Measurements from ENCODE around the gene SEMA5A. TPM values are rescaled to one million over a fixed set of nuclear protein-coding genes. Genes with fewer than 3 reads are reported as not detected.

Gene SEMA5A
- total RNA-seq, 4 donors from 2014 or later, result 2.4 to 129 (median 10.0) TPM

- H3K27ac ChIP-seq, result no peak overlapping the region
- no peak for DNase-seq
- no peaks in the 10 kb centered on the region for H3K9me3 ChIP-seq
- H3K27me3 ChIP-seq, result no peaks in the 10 kb centered on the region
- no peak for TF ChIP-seq POLR2A (IDR thresholded peaks at IDR 0.05)
- TF ChIP-seq CTCF (IDR thresholded peaks at IDR 0.05), result no peak
- intact Hi-C loops (cut with DNase I; ENCODE audit: low total_unique reads), result no loop called here
- no peak overlapping the region for H3K4me3 ChIP-seq
- H3K36me3 ChIP-seq, result peaks cover 0 to 4% of the 10 kb centered on the region in 2 donors
- H3K4me1 ChIP-seq, result no peaks in the 10 kb centered on the region
These were observed 430.8 kb downstream of the SEMA5A start for GRCh38 chr5:9115093-9115492.

- no peak for DNase-seq
- Histone ChIP-seq H3K27ac (no peak overlapping the region), H3K4me1 (no peaks in the 10 kb centered on the region), H3K27me3 (no peaks in the 10 kb centered on the region), H3K9me3 (no peaks in the 10 kb centered on the region), H3K4me3 (no peak overlapping the region), H3K36me3 (no peaks in the 10 kb centered on the region)
- TF ChIP-seq CTCF (IDR thresholded peaks at IDR 0.05) (no peak), POLR2A (IDR thresholded peaks at IDR 0.05) (no peak)
- intact Hi-C loops (cut with DNase I; ENCODE audit: low total_unique reads), result no loop called here
These were observed 433.2 kb downstream of the SEMA5A start for GRCh38 chr5:9112520-9113291.

- Histone ChIP-seq H3K4me1 (no peaks in the 10 kb centered on the region), H3K9me3 (no peaks in the 10 kb centered on the region), H3K36me3 (no peaks in the 10 kb centered on the region), H3K27me3 (no peaks in the 10 kb centered on the region), H3K27ac (no peak overlapping the region), H3K4me3 (no peak overlapping the region)
- no peak for TF ChIP-seq POLR2A (IDR thresholded peaks at IDR 0.05)
- no peak for TF ChIP-seq CTCF (IDR thresholded peaks at IDR 0.05)
- DNase-seq, result no peak
- intact Hi-C loops (cut with DNase I; ENCODE audit: low total_unique reads), result no loop called here
These were observed 437.7 kb downstream of the SEMA5A start for GRCh38 chr5:9108162-9108561.

GRCh38 chr5:9105851-9106250 lies 440.0 kb downstream of the SEMA5A start:
- Histone ChIP-seq H3K4me1 (no peaks in the 10 kb centered on the region), H3K36me3 (no peaks in the 10 kb centered on the region), H3K9me3 (no peaks in the 10 kb centered on the region), H3K27me3 (no peaks in the 10 kb centered on the region), H3K4me3 (no peak overlapping the region), H3K27ac (no peak overlapping the region)
- no peak for DNase-seq
- intact Hi-C loops (cut with DNase I; ENCODE audit: low total_unique reads), result no loop called here
- TF ChIP-seq CTCF (IDR thresholded peaks at IDR 0.05), result no peak
- no peak for TF ChIP-seq POLR2A (IDR thresholded peaks at IDR 0.05)

GRCh38 chr5:9104571-9105339 lies 441.1 kb downstream of the SEMA5A start:
- DNase-seq, result no peak
- TF ChIP-seq POLR2A (IDR thresholded peaks at IDR 0.05), result no peak
- no peak for TF ChIP-seq CTCF (IDR thresholded peaks at IDR 0.05)
- H3K27ac ChIP-seq, result no peak overlapping the region

More at GRCh38 chr5:9104571-9105339, 441.1 kb downstream of the SEMA5A start:
- H3K36me3 ChIP-seq, result no peaks in the 10 kb centered on the region
- H3K9me3 ChIP-seq, result no peaks in the 10 kb centered on the region
- H3K4me1 ChIP-seq, result no peaks in the 10 kb centered on the region
- no peaks in the 10 kb centered on the region for H3K27me3 ChIP-seq
- H3K4me3 ChIP-seq, result no peak overlapping the region
- intact Hi-C loops (cut with DNase I; ENCODE audit: low total_unique reads), result no loop called here

All from uterus (tissue), 4 donors.